OCI-LY1 (cell line): ENCODE results near the gene LUC7L2.

ENCODE experiments used
- CTCF ChIP-seq: fragments of 200-600 bp; sonication (generic), shearing (Covaris generic); IDR thresholded peaks from 2 replicates; pipeline ENCODE4 v1.5.1; 2017; ENCODE audit warnings: mild to moderate bottlenecking, antibody characterized with exemption, low read length, moderate library complexity, mixed read lengths
- EZH2 ChIP-seq: fragments of 200-600 bp; sonication (generic), shearing (Covaris generic); IDR thresholded peaks from 2 replicates; pipeline ENCODE4 v1.8.0; 2017; ENCODE audit warnings: borderline replicate concordance, mixed run types, mild to moderate bottlenecking, antibody characterized with exemption, low read length, moderate library complexity, mixed read lengths

GRCh38 chr7:139334399-139335150 lies 25.1 kb upstream of the LUC7L2 start:
- TF ChIP-seq EZH2 (no peak), CTCF (no peak)
